ENCODE data around the gene THUMPD2.
A peak's percentile ranks its signal among the peaks of the same experiment; 100 is the strongest.
"Not testable (repeated sequence)": the region's sequence is repeated elsewhere in the genome, so short reads cannot be mapped to it uniquely, and the experiment has no call there.

THUMPD2 gene

GRCh38 chr2:39772086-39772811 is 6.8 kb downstream of the THUMPD2 start:
- DNase-seq (ENCODE audit: extremely low spot score, insufficient read length, low read depth) (no peak), FAIRE-seq (peak; percentile 46)

GRCh38 chr2:39762448-39762847 is 16.6 kb downstream of the THUMPD2 start:
- FAIRE-seq: no peak
- DNase-seq (ENCODE audit: extremely low spot score, insufficient read length, low read depth): no peak

GRCh38 chr2:39757156-39757555 is 21.9 kb downstream of the THUMPD2 start:
- FAIRE-seq (no peak), DNase-seq (ENCODE audit: extremely low spot score, insufficient read length, low read depth) (no peak)

- no peak for FAIRE-seq
These were observed 23.6 kb downstream of the THUMPD2 start for GRCh38 chr2:39755466-39755865.

GRCh38 chr2:39743269-39743776 is 35.7 kb downstream of the THUMPD2 start:
- DNase-seq (ENCODE audit: extremely low spot score, insufficient read length, low read depth): no peak
- FAIRE-seq: no peak

More at GRCh38 chr2:39755466-39755865, 23.6 kb downstream of the THUMPD2 start:
- DNase-seq (ENCODE audit: extremely low spot score, insufficient read length, low read depth): no peak

- FAIRE-seq (no peak), DNase-seq (ENCODE audit: extremely low spot score, insufficient read length, low read depth) (no peak)
These were observed 37.2 kb downstream of the THUMPD2 start for GRCh38 chr2:39741871-39742270.

- DNase-seq (ENCODE audit: extremely low spot score, insufficient read length, low read depth): no peak
- FAIRE-seq: no peak
These were observed 39.7 kb downstream of the THUMPD2 start for GRCh38 chr2:39739386-39739785.

GRCh38 chr2:39738936-39739335 is 40.1 kb downstream of the THUMPD2 start:
- FAIRE-seq (no peak), DNase-seq (ENCODE audit: extremely low spot score, insufficient read length, low read depth) (no peak)

GRCh38 chr2:39737661-39738060 is 41.4 kb downstream of the THUMPD2 start:
- DNase-seq (ENCODE audit: extremely low spot score, insufficient read length, low read depth): no peak
- no peak for FAIRE-seq

GRCh38 chr2:39736640-39737039 is 42.4 kb downstream of the THUMPD2 start:
- FAIRE-seq (no peak), DNase-seq (ENCODE audit: extremely low spot score, insufficient read length, low read depth) (no peak)

- DNase-seq (ENCODE audit: extremely low spot score, insufficient read length, low read depth): no peak
- FAIRE-seq: no peak
These were observed 43.4 kb downstream of the THUMPD2 start for GRCh38 chr2:39735648-39736047.

GRCh38 chr2:39734445-39734844 is 44.6 kb downstream of the THUMPD2 start:
- FAIRE-seq (no peak), DNase-seq (ENCODE audit: extremely low spot score, insufficient read length, low read depth) (no peak)

- no peak for DNase-seq (ENCODE audit: extremely low spot score, insufficient read length, low read depth)
- FAIRE-seq: no peak
These were observed 45.9 kb downstream of the THUMPD2 start for GRCh38 chr2:39733070-39733674.

GRCh38 chr2:39732482-39732881 is 46.6 kb downstream of the THUMPD2 start:
- FAIRE-seq: no peak

GRCh38 chr2:39731546-39731945 is 47.5 kb downstream of the THUMPD2 start:
- FAIRE-seq (no peak), DNase-seq (ENCODE audit: extremely low spot score, insufficient read length, low read depth) (no peak)

More at GRCh38 chr2:39732482-39732881, 46.6 kb downstream of the THUMPD2 start:
- no peak for DNase-seq (ENCODE audit: extremely low spot score, insufficient read length, low read depth)

- no peak for FAIRE-seq
- DNase-seq (ENCODE audit: extremely low spot score, insufficient read length, low read depth): no peak
These were observed 48.3 kb downstream of the THUMPD2 start for GRCh38 chr2:39730685-39731302.

GRCh38 chr2:39730276-39730675 is 48.8 kb downstream of the THUMPD2 start:
- no peak for DNase-seq (ENCODE audit: extremely low spot score, insufficient read length, low read depth)
- FAIRE-seq: no peak

- FAIRE-seq (no peak), DNase-seq (ENCODE audit: extremely low spot score, insufficient read length, low read depth) (no peak)
These were observed 50.1 kb downstream of the THUMPD2 start for GRCh38 chr2:39728941-39729351.

- DNase-seq (ENCODE audit: extremely low spot score, insufficient read length, low read depth); FAIRE-seq: not testable (repeated sequence)
These were observed 51.0 kb downstream of the THUMPD2 start for GRCh38 chr2:39728085-39728484.

GRCh38 chr2:39725401-39725800 is 53.7 kb downstream of the THUMPD2 start:
- no peak for DNase-seq (ENCODE audit: extremely low spot score, insufficient read length, low read depth)
- no peak for FAIRE-seq

- DNase-seq (ENCODE audit: extremely low spot score, insufficient read length, low read depth) (no peak), FAIRE-seq (no peak)
These were observed 54.3 kb downstream of the THUMPD2 start for GRCh38 chr2:39724828-39725144.
